NCI-H2081 (cell line): ENCODE results near the gene FANCE.

Experiments
- DNase-seq, 2 experiments: peaks; one replicate each; lab custom pipeline; 2025; lab: John Stamatoyannopoulos, UW

FANCE gene

GRCh38 chr6:35468181-35468979 is 16.2 kb downstream of the FANCE start, which contains the start of gene RPL10A:
Gene RPL10A, plus strand, starts transcription at chr6:35468401. Its CDS starts 34 bp downstream, at chr6:35468435.
- peak; percentile 92 to 97 for DNase-seq

DNA sequence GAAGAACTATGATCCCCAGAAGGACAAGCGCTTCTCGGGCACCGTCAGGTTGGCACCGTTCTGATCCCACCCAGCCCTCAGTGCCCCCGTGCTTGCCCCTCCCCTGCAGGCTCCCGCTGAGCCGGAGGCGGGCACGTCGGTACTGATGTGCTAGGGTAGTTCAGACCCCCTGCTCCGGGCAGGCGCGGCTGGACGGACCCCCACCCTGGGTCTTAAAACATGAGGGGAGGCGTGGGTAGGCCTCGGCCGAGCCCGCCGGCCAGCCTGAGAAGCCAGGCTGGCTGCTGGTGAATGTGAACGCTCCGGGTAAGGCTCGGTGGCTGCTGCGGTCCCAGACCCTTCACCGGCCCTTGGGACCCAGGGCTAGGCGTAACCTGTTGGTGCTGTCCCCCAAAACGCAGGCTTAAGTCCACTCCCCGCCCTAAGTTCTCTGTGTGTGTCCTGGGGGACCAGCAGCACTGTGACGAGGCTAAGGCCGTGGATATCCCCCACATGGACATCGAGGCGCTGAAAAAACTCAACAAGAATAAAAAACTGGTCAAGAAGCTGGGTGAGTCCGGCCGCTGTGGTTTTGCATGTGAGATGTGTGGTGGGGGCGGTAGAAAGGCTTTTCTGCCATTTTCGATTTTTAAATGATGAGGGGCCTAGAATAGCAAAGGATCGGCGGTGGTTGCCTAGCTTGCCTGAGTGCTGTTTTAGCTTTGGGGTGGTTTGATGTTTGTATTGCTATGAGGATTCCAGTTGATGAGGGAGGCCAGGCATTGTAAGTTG is 17.0 kb downstream of the FANCE start:
- peak in 1 of 2 experiments; percentile 61 for DNase-seq

GRCh38 chr6:35469751-35470662 is 17.9 kb downstream of the FANCE start:
- DNase-seq = peak in 1 of 2 experiments; percentile 39

DNA sequence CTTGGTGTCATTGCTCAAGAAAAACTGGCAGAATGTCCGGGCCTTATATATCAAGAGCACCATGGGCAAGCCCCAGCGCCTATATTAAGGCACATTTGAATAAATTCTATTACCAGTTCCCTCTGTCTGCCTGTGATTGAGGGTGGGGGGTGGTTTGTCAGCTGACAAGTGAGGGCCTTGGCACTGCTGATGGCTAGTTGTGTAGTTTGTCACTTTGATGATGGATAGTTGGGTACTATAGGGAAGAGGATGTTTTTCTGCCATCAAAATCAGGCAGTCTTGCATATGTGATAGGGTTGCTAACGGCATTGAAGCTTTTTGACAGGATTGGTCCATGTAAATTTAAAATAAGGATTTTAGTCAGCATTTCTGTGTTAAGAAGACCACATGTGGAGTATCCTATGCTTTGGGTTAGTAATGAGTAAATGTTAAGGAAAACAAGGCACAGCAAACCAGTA is 18.6 kb downstream of the FANCE start:
- no peak for DNase-seq

DNA sequence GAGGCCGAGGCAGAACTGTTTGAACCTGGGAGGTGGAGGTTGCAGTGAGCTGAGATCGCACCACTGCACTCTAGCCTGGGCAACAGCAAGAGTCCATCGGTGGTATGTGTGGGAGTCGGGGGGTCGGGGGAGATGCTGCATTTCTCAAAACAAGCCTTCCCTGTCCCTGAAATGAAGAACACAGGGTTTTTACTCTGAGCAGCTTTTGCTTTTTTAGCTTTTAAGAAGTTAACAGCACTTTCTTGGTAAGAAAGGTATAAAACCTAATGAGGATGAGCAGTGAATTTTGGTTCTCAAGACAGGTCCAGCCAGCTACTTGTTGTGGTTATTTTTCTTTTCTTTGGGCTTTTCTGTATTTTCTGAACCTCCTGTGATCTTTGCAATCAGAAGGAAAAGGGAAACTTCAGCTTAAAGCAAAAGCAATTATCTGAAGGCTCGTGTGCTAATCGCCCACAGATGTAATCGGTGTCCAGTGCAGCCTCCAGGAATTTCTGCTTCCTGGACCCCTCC is 19.8 kb downstream of the FANCE start:
- DNase-seq = no peak

DNA sequence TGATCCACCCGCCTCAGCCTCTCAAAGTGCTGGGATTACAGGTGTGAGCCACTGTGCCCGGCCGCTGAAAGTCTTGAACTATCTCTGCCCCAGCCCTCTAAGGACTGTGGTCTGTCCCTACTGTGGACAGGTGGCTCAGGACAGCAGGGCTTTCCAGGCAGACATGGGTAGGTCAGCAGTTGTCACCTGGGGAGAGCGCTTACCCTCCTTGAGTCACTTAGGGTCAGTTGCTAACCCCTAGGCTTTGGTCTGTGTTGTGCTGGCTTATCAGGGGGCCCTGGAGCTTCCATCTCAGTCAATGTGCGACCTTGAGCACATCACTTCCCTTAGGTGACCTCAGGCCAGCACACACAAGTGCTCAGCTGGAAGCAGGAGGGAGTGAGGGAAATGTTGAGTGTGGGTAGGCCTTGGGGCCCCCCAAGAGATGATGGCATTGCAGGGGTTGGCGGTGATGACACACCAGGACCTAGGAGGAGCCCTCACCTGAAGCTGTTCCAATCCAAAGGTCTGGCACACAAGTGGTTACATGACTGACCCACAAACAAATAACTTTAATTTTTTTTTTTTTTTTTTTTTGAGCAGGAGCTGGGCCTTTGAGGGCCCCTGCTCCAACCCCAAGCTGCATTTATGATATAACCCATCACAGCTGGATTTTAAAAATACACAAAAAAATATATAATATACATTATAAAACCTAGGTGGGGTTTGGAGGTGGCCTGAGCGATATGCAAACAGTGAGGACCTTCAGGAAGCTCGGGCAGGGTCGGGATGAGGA is 21.1 kb downstream of the FANCE start:
- no peak for DNase-seq

DNA sequence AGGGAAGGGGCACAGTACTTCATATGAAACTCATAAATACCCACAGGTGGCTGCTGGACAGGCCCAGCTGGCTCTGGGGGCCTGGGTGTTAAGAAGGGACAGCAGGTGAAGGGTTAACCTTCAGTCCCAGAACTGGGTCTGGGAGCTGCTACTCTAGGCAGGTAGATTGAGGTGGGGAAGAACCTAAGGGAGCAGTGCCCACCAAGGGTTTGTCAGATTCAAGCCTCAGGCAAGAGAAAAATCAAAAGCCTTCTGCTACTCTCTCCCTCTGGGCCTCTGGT is 21.7 kb downstream of the FANCE start:
- no peak for DNase-seq

DNA sequence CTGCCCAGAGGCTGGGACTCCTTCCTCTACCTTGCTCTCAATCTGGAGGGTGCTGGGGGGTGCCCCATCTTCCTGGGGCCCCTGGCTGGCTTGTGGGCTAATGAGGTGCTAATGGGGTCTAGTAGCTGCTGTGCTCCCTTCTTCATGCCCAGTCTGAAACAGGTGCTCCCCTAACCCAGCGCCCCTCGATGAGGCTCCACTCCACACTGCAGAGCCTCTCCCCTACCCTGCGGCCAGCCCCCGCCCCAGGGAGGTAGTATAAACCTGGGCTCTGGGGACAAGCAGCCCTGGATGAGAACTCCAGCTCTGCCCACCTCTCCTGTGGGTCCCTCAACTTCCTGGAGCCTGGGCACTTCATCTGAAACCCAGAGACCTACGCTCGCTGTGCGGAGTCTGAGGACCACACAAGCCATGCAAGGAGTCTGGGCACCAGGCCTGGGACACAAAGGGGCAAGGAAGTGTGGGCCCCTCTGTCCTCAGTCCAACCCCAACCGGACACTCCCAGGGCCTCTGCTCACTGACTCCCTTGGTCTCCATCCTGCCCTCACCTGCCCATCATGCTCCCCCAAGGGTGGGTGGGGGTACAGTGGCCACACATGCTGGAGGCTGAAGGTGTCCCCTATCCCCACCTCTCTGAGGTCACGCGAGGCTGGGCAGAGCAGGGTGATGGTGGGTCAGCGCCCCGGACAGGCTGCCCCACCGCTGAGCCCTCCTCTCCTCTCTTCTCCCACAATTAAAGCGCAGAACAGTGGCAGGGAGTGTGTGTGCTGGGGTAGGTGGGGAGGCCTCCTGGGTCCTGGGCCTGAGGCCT is 22.2 kb downstream of the FANCE start:
- DNase-seq = no peak

DNA sequence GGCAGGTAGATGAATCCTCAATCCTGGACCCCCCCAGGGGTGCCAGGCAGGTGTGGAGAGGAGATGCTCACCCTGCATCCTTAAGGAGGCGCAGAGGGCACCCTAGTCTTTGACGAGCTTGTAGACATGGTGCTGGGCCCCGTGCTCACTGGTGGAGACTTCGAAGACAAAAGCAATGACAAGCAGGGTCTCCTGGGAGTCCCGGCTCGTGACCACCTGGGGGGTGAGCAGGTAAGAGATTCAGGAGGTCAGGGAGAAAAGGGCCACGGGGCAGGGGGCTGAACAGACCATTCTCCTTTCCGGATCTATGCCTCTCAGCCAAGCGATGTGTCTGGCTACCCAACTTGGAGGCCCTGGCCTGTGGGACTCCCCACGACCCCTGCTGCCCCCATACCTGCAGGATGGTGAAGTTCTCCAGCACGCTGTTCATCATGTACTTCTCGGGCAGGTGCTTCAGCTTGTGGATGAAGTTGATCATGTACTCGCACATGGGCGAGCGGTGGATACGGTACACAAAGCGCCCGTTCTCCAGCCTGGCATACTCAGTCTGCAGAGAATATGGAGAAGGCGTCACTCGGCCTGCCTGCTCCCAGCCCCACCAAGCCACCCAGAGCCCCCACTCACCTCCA is 22.9 kb downstream of the FANCE start:
- no peak for DNase-seq

DNA sequence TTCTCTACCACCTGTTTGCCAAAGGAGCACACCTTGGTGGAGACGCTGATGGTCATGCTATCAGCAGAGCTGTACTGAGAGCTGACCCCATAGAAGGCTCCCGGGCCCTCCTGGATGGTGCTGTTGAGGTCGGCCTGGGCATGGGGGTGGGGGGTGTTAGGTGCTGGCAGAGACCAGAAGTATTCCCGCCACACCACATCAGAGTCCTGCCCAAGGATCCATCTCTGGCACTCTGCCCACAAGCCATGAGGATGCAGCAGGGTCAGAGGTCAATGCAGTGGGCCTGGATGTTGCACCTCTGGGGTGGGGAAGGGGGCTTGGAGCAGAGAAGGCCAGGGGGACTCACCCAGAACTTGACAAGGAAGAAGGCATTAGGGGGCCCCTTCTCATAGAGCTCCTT is 23.4 kb downstream of the FANCE start:
- no peak for DNase-seq

GRCh38 chr6:35476004-35476403 is 23.9 kb downstream of the FANCE start:
- DNase-seq = no peak

DNA sequence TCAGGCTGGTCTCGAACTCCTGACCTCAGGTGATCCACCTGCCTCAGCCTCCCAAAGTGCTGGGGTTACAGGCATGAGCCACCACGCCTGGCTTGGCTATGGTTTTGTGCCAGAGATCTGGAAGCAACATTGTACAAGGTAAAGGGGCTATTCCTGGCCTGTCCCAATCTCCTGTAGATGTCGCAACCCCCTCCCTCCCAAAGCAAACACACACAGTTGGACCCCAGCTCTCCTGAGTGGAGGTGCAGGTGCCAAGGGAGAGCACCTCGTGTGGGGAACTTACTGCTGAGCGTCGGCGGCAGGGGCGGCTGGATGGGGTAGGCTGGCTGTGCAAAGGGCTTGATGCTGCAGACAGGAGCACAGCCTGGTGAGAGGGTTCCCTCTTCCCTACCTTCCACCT is 24.9 kb downstream of the FANCE start:
- no peak for DNase-seq

DNA sequence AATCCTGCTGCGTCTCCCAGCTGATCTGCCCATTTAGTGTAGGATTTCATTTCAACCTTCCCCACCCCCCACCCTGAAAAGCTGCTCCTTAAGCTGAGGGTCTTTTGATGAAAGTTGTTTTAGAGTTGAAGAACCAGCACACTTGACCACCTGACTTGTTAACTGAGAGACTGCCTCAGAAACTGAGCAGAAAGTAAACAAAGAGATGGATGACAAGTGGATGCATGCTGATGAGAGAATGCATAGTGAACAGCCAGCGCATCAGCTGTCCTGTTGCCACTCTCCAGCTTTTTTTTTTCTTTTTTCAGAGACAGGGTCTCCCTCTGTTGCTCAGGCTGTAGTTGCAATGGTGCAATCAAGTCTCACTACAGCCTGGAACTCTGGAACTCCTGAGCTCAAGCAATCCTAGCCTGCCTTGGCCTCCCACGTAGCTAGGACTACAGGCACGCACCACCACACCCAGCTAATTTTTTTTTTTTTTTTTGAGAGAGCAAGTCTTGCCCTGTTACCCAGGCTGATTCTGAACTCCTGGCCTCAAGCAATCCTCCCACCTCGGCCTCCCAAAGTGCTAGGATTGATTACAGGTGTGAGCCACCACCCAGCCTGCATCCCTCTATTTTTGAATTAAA is 25.5 kb downstream of the FANCE start:
- no peak for DNase-seq

GRCh38 chr6:35478259-35478658 is 26.1 kb downstream of the FANCE start:
- no peak for DNase-seq

DNA sequence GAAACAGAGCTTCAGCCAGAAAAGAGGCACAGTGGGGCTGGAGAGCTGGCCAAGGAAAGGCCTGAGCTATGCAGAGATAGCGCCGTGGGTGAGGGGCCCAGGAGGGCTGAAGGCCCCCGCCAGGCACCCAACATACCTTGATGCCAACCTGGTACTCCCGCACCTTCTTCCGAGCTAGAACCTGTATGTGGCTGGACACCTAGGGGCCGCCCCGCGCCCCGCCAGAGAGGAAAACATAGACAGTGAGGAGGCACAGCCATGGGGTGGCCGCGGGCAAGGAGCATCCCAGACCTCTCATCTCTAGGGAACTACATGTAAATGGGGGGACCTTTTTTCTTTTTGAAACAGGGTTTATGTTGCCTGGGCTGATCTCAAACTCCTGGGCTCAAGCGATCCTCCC is 28.0 kb downstream of the FANCE start:
- DNase-seq = no peak

GRCh38 chr6:35481226-35481625 is 29.1 kb downstream of the FANCE start:
- DNase-seq = no peak

GRCh38 chr6:35483062-35483461 is 30.9 kb downstream of the FANCE start:
- no peak for DNase-seq

DNA sequence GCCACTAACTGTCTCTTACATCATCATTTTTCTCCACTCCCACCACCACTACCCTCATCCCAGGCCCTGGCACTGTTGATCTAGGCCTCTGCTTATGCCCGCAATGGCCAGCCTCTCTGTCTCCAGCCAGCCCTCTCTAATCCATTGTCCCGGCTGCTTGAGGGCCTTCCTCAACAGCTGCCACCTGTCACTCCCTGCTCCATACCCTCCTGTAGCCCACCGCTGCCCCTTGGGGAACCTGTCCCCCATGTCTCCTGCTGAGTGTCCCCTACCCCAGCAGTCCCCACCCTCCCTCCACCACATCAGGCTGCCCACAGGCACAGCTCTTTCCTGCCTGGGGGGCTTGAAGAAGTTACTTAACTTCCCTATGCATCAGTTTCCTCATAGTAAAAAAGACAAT is 31.4 kb downstream of the FANCE start:
- DNase-seq = no peak

DNA sequence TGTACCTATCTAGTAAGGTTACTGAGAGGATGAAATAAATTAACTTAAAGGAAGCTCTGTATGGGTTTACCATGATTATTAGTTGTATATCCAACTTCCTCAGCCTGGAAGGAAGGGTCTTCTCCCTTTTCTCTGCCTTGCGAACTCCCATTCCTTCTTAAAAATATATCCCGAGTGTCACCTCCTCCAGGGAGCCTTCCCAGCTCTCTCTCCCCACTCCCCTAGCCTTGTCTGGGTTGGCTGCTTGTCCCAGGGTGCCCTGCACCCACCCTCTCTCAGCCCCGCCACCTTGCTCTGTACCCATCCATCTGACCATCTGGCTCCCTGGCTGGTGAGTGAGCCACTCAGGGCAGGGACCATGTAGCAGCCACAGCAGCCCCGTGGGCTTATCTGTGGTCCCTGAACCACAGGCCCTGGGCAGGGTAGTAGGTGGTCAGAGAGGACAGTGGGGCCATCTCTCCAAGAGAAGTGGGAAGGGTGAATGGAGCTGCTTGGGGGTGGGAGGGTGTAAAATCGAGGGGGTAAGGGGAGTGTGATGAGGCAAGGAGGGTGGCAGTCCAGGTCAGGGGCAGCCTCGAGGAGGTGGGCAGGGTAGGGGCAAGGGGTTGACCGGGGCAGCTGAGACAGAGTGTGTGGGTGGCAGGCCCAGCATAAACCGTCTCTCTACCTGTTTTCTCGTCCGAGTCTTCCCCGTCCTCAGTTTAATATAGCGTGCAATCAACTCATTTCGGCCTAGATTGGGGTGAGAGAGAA is 31.9 kb downstream of the FANCE start:
- DNase-seq = no peak
